ENCODE results near the gene COMMD1. TPM values are rescaled to one million over a fixed set of nuclear protein-coding genes. Genes with fewer than 3 reads are reported as not detected.

The COMMD1 gene
- polyA plus RNA-seq, 1 of the 3 experiments (the other 2 are of a cell fraction), result 32.5 TPM

DNA sequence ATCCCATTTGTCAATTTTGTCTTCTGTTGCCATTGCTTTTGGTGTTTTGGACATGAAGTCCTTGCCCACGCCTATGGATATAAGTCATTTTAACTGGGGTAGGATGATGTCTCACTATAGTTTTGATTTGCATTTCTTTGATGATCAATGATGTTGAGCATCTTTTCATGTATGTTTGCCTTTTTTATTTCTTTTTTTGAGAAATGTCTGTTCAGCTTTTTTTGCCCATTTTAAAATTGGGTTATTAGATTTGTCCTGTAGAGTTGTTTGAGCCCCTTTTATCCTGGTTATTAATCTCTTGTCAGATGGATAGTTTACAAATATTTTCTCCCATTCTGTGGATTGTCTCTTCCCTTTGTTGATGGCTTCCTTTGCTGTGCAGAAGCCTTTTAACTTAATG is 75.3 kb downstream of the COMMD1 start:
- CTCF ChIA-PET, result no interaction called here
- POLR2A ChIA-PET, result no interaction called here
- Histone ChIP-seq H3K9ac (no peak overlapping the region), H4K20me1 (ENCODE audit: insufficient read depth) (no peaks in the 10 kb centered on the region), H3K79me2 (ENCODE audit: insufficient read depth) (0 out of 2 replicates have a peak, but pooled peaks cover 6% of the 10 kb centered on the region), H3K36me3 (replicated peaks in 1 of 2; ENCODE audit: control insufficient read depth in 1 of 2, insufficient read depth in 2 of 2, low read length in 1 of 2) (no peaks in the 10 kb centered on the region), H3K27ac (ENCODE audit: low read depth in 2 of 2, low read length in 1 of 2) (no peak overlapping the region), H3F3A (replicated peaks; ENCODE audit: insufficient read depth) (peaks cover 3% of the 10 kb centered on the region), H2AFZ (ENCODE audit: low read depth) (no peak overlapping the region), H3K9me2 (no peaks in the 10 kb centered on the region), H3K9me3 (no peaks in the 10 kb centered on the region), H3K4me1 (ENCODE audit: control insufficient read depth in 1 of 2, insufficient read depth in 2 of 2, low read depth in 1 of 2, low read length in 1 of 2) (no peaks in the 10 kb centered on the region), H3K27me3 (ENCODE audit: insufficient read depth) (no peaks in the 10 kb centered on the region), H3K4me3 (ENCODE audit: low read depth in 2 of 2, low read length in 1 of 2) (no peak overlapping the region), H3K4me2 (no peak overlapping the region)
- no peak for TF ChIP-seq RXRA (IDR thresholded peaks at IDR 0.05; ENCODE audit: borderline replicate concordance, low read depth)
- no peak for TF ChIP-seq SMC3 (IDR thresholded peaks at IDR 0.05; ENCODE audit: low read depth, low read length)
- TF ChIP-seq EP300 (IDR thresholded peaks at IDR 0.05; ENCODE audit: borderline replicate concordance in 1 of 2, low read depth in 1 of 2, low read length in 1 of 2), result no peak
- TF ChIP-seq FOXM1 (IDR thresholded peaks at IDR 0.05; ENCODE audit: low read depth), result no peak
- DNase-seq, result no peak
- WGBS (ENCODE audit: low lambda C conversion rate), result 88% methylated on average over 1 of the region's 1 CpG

DNA sequence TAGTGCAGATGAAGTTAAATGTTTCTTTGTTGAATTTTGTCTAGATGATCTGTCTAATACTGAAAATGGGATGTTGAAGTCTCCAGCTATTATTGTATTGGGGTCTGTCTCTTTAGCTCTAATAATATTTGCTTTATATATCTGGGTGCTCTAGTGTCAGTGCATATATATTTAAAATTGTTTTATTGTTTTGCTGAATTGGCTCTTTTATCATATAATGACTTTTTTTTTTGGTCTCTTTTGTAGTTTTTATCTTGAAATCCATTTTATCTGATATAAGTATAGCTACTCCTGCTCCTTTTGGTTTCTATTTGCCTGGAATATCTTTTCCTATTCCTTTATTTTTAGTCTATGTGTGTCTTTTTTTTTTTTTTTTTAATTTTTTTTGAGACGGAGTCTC is 79.2 kb downstream of the COMMD1 start:
- POLR2A ChIA-PET, result no interaction called here
- CTCF ChIA-PET, result interaction anchor here (0.5 to 1.5 kb wide), 4 partner anchors 9 to 429 kb away, joined by 3 to 5 read pairs (median 4); no protein-coding TSS in a partner anchor
- 88% methylated on average over 1 of the region's 1 CpG for WGBS (ENCODE audit: low lambda C conversion rate)

DNA sequence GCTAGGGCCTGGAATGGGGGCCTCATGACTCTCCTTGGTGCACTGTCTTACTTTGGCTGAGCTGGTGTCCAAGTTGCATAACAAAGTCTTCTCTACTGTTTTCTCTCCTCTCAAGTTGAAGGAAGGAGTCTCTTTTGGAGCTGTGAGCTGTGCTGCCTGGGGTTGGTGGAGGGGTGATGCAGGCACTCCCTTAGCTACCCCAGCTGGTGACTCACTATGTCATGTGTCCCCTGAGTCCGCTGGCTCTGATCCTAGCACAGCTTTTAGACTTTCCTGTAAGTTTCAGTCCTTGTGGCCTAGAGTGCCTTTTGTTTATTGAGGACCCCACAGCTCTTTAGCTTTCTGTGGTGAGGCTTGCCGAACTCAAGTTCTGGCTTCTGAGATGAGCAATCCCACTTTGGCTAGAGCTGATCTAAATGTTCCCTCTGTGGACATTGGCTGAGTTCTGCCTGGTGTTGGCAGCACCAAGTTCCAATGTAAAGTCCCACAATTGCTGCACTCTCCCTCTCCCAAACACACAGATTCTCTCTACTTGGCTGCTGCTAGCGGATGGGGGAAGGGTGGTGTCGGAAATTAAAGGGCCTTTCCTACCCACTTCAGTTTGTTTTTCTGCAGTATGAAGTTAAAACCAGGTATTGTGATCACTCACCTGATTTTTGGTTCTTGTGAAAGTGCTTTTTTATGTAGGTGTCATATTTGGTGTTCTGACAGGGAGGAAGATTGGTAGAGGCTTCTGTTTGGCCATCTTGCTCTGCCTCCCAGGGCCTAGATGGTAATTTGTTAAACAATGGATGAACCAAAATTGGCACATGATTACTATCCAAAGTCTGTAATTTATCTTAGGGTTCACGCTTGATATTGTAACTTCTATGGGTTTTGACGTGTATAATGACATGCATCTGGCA is 83.2 kb downstream of the COMMD1 start:
- no peak overlapping the region for H3K4me3 ChIP-seq (ENCODE audit: low read depth in 2 of 2, low read length in 1 of 2)
- H3K27ac ChIP-seq (ENCODE audit: low read depth in 2 of 2, low read length in 1 of 2), result no peak overlapping the region
- ChIA-PET POLR2A (no interaction called here), CTCF (interaction anchor here (1.0 to 1.1 kb wide), 2 partner anchors 15 to 422 kb away, joined by 6 to 7 read pairs; no protein-coding TSS in a partner anchor)
- WGBS (ENCODE audit: low lambda C conversion rate), result 96% methylated on average over 6 of the region's 6 CpGs
- no peaks in the 10 kb centered on the region for H3K4me1 ChIP-seq (ENCODE audit: control insufficient read depth in 1 of 2, insufficient read depth in 2 of 2, low read depth in 1 of 2, low read length in 1 of 2)
- no peak overlapping the region for H3K9ac ChIP-seq
- no peaks in the 10 kb centered on the region for H3K36me3 ChIP-seq (replicated peaks in 1 of 2; ENCODE audit: control insufficient read depth in 1 of 2, insufficient read depth in 2 of 2, low read length in 1 of 2)
- 0 out of 2 replicates have a peak, but pooled peaks cover 4% of the 10 kb centered on the region for H3K79me2 ChIP-seq (ENCODE audit: insufficient read depth)
- H3K9me3 ChIP-seq, result no peaks in the 10 kb centered on the region
- no peaks in the 10 kb centered on the region for H3K27me3 ChIP-seq (ENCODE audit: insufficient read depth)
- H4K20me1 ChIP-seq (ENCODE audit: insufficient read depth), result no peaks in the 10 kb centered on the region
- H2AFZ ChIP-seq (ENCODE audit: low read depth), result no peak overlapping the region
- no peak overlapping the region for H3K4me2 ChIP-seq
- no peaks in the 10 kb centered on the region for H3K9me2 ChIP-seq
- H3F3A ChIP-seq (replicated peaks; ENCODE audit: insufficient read depth), result no peaks in the 10 kb centered on the region
- DNase-seq, result no peak
- TF ChIP-seq EZH2phosphoT487 (IDR thresholded peaks at IDR 0.05; ENCODE audit: borderline replicate concordance, low read depth), result no peak
- TF ChIP-seq, protein P1, sequence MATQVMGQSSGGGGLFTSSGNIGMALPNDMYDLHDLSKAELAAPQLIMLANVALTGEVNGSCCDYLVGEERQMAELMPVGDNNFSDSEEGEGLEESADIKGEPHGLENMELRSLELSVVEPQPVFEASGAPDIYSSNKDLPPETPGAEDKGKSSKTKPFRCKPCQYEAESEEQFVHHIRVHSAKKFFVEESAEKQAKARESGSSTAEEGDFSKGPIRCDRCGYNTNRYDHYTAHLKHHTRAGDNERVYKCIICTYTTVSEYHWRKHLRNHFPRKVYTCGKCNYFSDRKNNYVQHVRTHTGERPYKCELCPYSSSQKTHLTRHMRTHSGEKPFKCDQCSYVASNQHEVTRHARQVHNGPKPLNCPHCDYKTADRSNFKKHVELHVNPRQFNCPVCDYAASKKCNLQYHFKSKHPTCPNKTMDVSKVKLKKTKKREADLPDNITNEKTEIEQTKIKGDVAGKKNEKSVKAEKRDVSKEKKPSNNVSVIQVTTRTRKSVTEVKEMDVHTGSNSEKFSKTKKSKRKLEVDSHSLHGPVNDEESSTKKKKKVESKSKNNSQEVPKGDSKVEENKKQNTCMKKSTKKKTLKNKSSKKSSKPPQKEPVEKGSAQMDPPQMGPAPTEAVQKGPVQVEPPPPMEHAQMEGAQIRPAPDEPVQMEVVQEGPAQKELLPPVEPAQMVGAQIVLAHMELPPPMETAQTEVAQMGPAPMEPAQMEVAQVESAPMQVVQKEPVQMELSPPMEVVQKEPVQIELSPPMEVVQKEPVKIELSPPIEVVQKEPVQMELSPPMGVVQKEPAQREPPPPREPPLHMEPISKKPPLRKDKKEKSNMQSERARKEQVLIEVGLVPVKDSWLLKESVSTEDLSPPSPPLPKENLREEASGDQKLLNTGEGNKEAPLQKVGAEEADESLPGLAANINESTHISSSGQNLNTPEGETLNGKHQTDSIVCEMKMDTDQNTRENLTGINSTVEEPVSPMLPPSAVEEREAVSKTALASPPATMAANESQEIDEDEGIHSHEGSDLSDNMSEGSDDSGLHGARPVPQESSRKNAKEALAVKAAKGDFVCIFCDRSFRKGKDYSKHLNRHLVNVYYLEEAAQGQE (IDR thresholded peaks at IDR 0.05; ENCODE audit: low read depth, low read length), result no peak
- no peak for TF ChIP-seq FOXJ3 (CRISPR knock-in tag; IDR thresholded peaks at IDR 0.05)
- TF ChIP-seq MEF2A (IDR thresholded peaks at IDR 0.05; ENCODE audit: borderline replicate concordance, low read depth), result no peak
- TF ChIP-seq, protein P2, sequence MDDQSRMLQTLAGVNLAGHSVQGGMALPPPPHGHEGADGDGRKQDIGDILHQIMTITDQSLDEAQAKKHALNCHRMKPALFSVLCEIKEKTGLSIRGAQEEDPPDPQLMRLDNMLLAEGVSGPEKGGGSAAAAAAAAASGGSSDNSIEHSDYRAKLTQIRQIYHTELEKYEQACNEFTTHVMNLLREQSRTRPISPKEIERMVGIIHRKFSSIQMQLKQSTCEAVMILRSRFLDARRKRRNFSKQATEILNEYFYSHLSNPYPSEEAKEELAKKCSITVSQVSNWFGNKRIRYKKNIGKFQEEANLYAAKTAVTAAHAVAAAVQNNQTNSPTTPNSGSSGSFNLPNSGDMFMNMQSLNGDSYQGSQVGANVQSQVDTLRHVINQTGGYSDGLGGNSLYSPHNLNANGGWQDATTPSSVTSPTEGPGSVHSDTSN (IDR thresholded peaks at IDR 0.05), result no peak
- TF ChIP-seq, protein P3, sequence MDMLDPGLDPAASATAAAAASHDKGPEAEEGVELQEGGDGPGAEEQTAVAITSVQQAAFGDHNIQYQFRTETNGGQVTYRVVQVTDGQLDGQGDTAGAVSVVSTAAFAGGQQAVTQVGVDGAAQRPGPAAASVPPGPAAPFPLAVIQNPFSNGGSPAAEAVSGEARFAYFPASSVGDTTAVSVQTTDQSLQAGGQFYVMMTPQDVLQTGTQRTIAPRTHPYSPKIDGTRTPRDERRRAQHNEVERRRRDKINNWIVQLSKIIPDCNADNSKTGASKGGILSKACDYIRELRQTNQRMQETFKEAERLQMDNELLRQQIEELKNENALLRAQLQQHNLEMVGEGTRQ (IDR thresholded peaks at IDR 0.05; ENCODE audit: borderline replicate concordance, low read depth, low read length), result no peak
- no peak for TF ChIP-seq GABPA (IDR thresholded peaks at IDR 0.05; ENCODE audit: low read depth)

More for the DNA sequence above, 79.2 kb downstream of the COMMD1 start:
- DNase-seq, result no peak
- Histone ChIP-seq H3K79me2 (ENCODE audit: insufficient read depth) (0 out of 2 replicates have a peak, but pooled peaks cover 6% of the 10 kb centered on the region), H4K20me1 (ENCODE audit: insufficient read depth) (no peaks in the 10 kb centered on the region), H3K27ac (ENCODE audit: low read depth in 2 of 2, low read length in 1 of 2) (no peak overlapping the region), H3K4me3 (ENCODE audit: low read depth in 2 of 2, low read length in 1 of 2) (no peak overlapping the region), H3K9me2 (no peaks in the 10 kb centered on the region), H3K4me2 (no peak overlapping the region), H3K9me3 (no peaks in the 10 kb centered on the region), H3F3A (replicated peaks; ENCODE audit: insufficient read depth) (no peaks in the 10 kb centered on the region), H3K27me3 (ENCODE audit: insufficient read depth) (no peaks in the 10 kb centered on the region), H3K4me1 (ENCODE audit: control insufficient read depth in 1 of 2, insufficient read depth in 2 of 2, low read depth in 1 of 2, low read length in 1 of 2) (no peaks in the 10 kb centered on the region), H3K9ac (no peak overlapping the region), H2AFZ (ENCODE audit: low read depth) (no peak overlapping the region), H3K36me3 (replicated peaks in 1 of 2; ENCODE audit: control insufficient read depth in 1 of 2, insufficient read depth in 2 of 2, low read length in 1 of 2) (no peaks in the 10 kb centered on the region)
- no peak for TF ChIP-seq ELF1 (IDR thresholded peaks at IDR 0.05)
- TF ChIP-seq, protein P4, sequence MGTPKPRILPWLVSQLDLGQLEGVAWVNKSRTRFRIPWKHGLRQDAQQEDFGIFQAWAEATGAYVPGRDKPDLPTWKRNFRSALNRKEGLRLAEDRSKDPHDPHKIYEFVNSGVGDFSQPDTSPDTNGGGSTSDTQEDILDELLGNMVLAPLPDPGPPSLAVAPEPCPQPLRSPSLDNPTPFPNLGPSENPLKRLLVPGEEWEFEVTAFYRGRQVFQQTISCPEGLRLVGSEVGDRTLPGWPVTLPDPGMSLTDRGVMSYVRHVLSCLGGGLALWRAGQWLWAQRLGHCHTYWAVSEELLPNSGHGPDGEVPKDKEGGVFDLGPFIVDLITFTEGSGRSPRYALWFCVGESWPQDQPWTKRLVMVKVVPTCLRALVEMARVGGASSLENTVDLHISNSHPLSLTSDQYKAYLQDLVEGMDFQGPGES (IDR thresholded peaks at IDR 0.05; ENCODE audit: low read depth, low read length), result no peak
